CD4-positive, alpha-beta memory T cell (primary cell): Measurements from ENCODE around the gene GABPA. TPM values are rescaled to one million over a fixed set of nuclear protein-coding genes. Genes with fewer than 3 reads are reported as not detected.
A peak's percentile ranks its signal among the peaks of the same experiment; 100 is the strongest.
"Not testable (repeated sequence)": the region's sequence is repeated elsewhere in the genome, so short reads cannot be mapped to it uniquely, and the experiment has no call there.

Source experiments
- CTCF ChIA-PET: fragments of 350-600 bp; sonication (Branson Sonifier 250); formaldehyde crosslinking; loops from one replicate; lab custom pipeline; 2021; ENCODE audit warnings: inconsistent platforms; ENCODE audit not compliant: partially characterized antibody; lab: Charles Lee
- POLR2A ChIA-PET: fragments of 350-600 bp; sonication (Branson Sonifier 250); formaldehyde crosslinking; loops from one replicate; lab custom pipeline; 2021; ENCODE audit not compliant: partially characterized antibody; lab: Charles Lee
- DNase-seq, 5 donors: peaks; one replicate each; pipeline versions ENCODE4 v3.0.0 to v3.0.0-alpha.2; 2020 to 2022; ENCODE audit warnings: mixed read lengths in 1 of 5
- H3K27ac ChIP-seq: one replicate; pipeline ENCODE4 v1.7.0; 2013; ENCODE audit warnings: low read depth, low read length
- H3K27me3 ChIP-seq: 2 replicates; pipeline ENCODE4 v1.7.0; 2013; ENCODE audit warnings: mild to moderate bottlenecking, low read length, moderate library complexity; ENCODE audit not compliant: insufficient read depth
- H3K36me3 ChIP-seq: 2 replicates; pipeline ENCODE4 v1.7.0; 2013; ENCODE audit warnings: mild to moderate bottlenecking, low read length, moderate library complexity; ENCODE audit not compliant: insufficient read depth
- H3K4me1 ChIP-seq: 2 replicates; pipeline ENCODE4 v1.7.0; 2013; ENCODE audit warnings: mild to moderate bottlenecking, low read length, moderate library complexity; ENCODE audit not compliant: insufficient read depth
- H3K4me3 ChIP-seq, 2 donors: one replicate each; pipeline ENCODE4 v1.7.0; 2013; ENCODE audit warnings: low read length in 2 of 2, mild to moderate bottlenecking in 1 of 2
- H3K9me3 ChIP-seq, 2 donors: one replicate each; pipeline ENCODE4 v1.7.0; 2013; ENCODE audit warnings: low read length in 2 of 2, control low read depth in 1 of 2; ENCODE audit not compliant: control insufficient read depth in 1 of 2
- H3K27ac Mint-ChIP-seq, 7 donors: one replicate each; pipeline ENCODE4 v1.8.0; 2020 to 2021; ENCODE audit warnings: mixed read lengths in 7 of 7, mild to moderate bottlenecking in 6 of 7, inconsistent platforms in 3 of 7, moderate library complexity in 3 of 7
- H3K27me3 Mint-ChIP-seq, 2 donors: one replicate each; pipeline ENCODE4 v1.8.0; 2020 to 2021; ENCODE audit warnings: mixed read lengths in 2 of 2
- H3K36me3 Mint-ChIP-seq, 2 donors: one replicate each; pipeline ENCODE4 v1.8.0; 2020 to 2021; ENCODE audit warnings: mixed read lengths in 2 of 2, inconsistent platforms in 1 of 2, mild to moderate bottlenecking in 1 of 2
- H3K4me1 Mint-ChIP-seq, 4 donors: one replicate each; pipeline ENCODE4 v1.8.0; 2020 to 2021; ENCODE audit warnings: mixed read lengths in 4 of 4, mild to moderate bottlenecking in 1 of 4
- H3K4me3 Mint-ChIP-seq, 8 donors: one replicate each; pipeline ENCODE4 v1.8.0; 2020 to 2021; ENCODE audit warnings: mixed read lengths in 8 of 8, mild to moderate bottlenecking in 7 of 8, moderate library complexity in 6 of 8, inconsistent platforms in 3 of 8
- H3K9me3 Mint-ChIP-seq, 8 donors: one replicate each; pipeline ENCODE4 v1.8.0; 2020 to 2021; ENCODE audit warnings: mixed read lengths in 8 of 8, mild to moderate bottlenecking in 5 of 8, inconsistent platforms in 3 of 8, moderate library complexity in 1 of 8
- intact Hi-C: fragments of 100-400 bp; cut with micrococcal nuclease; formaldehyde crosslinking; loops from one replicate; pipeline ENCODE4 v1.15.1; 2023
- polyA plus RNA-seq, 2 donors: library from polyadenylated mRNA; unstranded; fragments of 300-500 nt; fragmentation: Illumina TruSeq; gene quantifications; one replicate each; pipeline ENCODE4 v1.2.3, GENCODE V29; 2021
- total RNA-seq, 2 experiments: library from RNA; stranded (reverse); gene quantifications; one replicate each; pipeline ENCODE4 v1.2.3, GENCODE V29; 2021

The GABPA gene
- 10 to 100 TPM; 28.4 to 29.4 TPM for total RNA-seq
- 10 to 100 TPM; 18.8 to 19.9 TPM for polyA plus RNA-seq

DNA sequence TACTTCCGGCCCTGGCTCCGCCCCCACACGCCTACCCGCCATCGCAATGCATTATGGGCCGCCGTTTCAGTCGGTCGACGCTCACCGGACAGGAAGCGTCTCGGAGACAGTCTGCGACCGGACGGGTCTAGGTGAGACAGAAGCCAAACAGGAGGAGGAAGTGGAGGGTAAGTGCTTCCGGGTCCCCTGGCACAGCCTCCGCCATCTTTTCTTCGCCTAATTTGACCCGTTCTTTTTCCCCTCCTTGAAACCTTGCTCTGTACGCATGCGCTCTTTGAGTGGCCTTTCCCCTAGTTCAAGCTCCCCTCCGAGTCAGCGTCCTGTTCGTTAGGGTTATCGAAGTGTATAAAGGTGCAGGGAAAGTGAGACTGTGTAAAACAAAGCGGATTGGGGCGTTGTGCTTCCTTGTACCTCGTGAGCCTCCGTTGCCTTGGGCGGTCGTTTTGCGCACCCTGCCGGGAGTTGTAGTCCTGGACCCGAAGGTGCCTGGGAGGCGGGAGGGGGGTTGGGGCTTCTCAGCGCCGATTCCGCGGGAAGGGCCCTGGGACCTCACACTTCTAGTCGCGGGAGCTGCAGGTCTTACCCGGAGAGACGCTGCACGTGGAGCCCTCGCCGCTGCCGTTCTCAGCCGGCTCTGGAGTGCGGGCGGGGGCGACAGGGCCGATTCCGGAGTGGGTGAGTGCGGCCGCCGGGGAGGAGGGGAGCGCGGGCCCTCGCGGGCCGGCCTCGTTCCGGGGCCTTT lies at the start of gene GABPA, which contains the start of gene ATP5PF:
Gene GABPA (plus strand): TSS at position 69 of the 742 bp plus-strand sequence. CDS start 6,627 bp downstream, outside the sequence.
Gene ATP5PF (minus strand): TSS at position 1 of the 742 bp plus-strand sequence. CDS start 5,110 bp downstream, outside the sequence.
- POLR2A ChIA-PET: interaction anchor here (0.7 to 2.9 kb wide), 18 partner anchors 10 to 436 kb away, joined by 3 to 37 read pairs (median 4); partner anchors contain the start of genes APP and MRPL39
- intact Hi-C loops: loop anchor here (1.0 to 2.0 kb wide), 5 partner anchors 66 to 436 kb away; partner anchors contain the start of genes APP and MRPL39
- peak within 1 kb of the TSS; percentile 99 to 100 (median 100) for H3K27ac Mint-ChIP-seq
- peak; percentile 96 to 98 (median 98) for DNase-seq
- peaks cover 2 to 37% of the 10 kb centered on the region in 2 donors for H3K36me3 Mint-ChIP-seq
- Histone ChIP-seq H3K9me3 (no peaks in the 10 kb centered on the region), H3K36me3 (peaks cover 2% of the 10 kb centered on the region), H3K27ac (peak within 1 kb of the TSS; percentile 91), H3K27me3 (no peaks in the 10 kb centered on the region), H3K4me1 (peaks cover 52% of the 10 kb centered on the region), H3K4me3 (peak within 1 kb of the TSS; percentile 77 to 93)
- peaks cover 0 to 3% (median 0%) of the 10 kb centered on the region in 8 donors for H3K9me3 Mint-ChIP-seq
- peaks cover 38 to 71% (median 53%) of the 10 kb centered on the region in 4 donors for H3K4me1 Mint-ChIP-seq
- CTCF ChIA-PET: interaction anchor here (0.7 to 4.2 kb wide), 7 partner anchors 9 to 314 kb away, joined by 3 to 28 read pairs (median 3); partner anchors contain the start of gene MRPL39
- H3K4me3 Mint-ChIP-seq: peak within 1 kb of the TSS; percentile 99 to 100 (median 100)
- H3K27me3 Mint-ChIP-seq: peaks cover 3 to 4% of the 10 kb centered on the region in 2 donors

DNA sequence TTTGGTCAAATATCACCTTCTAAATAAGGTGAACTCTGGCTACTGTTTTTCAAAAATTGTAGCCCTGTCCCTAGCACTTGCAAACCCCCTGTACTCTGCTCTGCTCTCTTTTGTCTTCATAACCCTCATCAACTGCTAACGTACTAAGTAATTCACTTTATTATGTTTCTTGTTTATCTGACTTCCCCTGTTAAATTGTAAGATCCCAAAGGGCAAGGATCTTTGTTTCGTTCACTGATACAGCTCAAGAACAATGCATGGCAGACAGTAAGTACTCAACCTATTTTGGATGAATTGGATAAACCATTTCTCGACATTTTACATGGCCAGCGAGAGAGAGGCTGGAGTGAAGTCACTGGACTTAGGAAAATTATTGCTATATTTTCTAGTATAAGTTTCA lies 47.0 kb upstream of the GABPA start:
- no peak overlapping the region for H3K4me3 ChIP-seq
- H3K4me1 ChIP-seq: no peaks in the 10 kb centered on the region
- no peaks in the 10 kb centered on the region for H3K27me3 Mint-ChIP-seq
- DNase-seq: no peak
- CTCF ChIA-PET: no interaction called here
- H3K36me3 ChIP-seq: no peaks in the 10 kb centered on the region
- intact Hi-C loops: no loop called here
- no peaks in the 10 kb centered on the region for H3K36me3 Mint-ChIP-seq
- no peaks in the 10 kb centered on the region for H3K27me3 ChIP-seq
- H3K4me1 Mint-ChIP-seq: no peaks in the 10 kb centered on the region
- H3K27ac Mint-ChIP-seq: no peak overlapping the region
- H3K9me3 ChIP-seq: no peaks in the 10 kb centered on the region
- H3K4me3 Mint-ChIP-seq: no peak overlapping the region
- H3K27ac ChIP-seq: no peak overlapping the region
- POLR2A ChIA-PET: no interaction called here
- H3K9me3 Mint-ChIP-seq: peaks cover 0 to 1% (median 0%) of the 10 kb centered on the region in 8 donors

DNA sequence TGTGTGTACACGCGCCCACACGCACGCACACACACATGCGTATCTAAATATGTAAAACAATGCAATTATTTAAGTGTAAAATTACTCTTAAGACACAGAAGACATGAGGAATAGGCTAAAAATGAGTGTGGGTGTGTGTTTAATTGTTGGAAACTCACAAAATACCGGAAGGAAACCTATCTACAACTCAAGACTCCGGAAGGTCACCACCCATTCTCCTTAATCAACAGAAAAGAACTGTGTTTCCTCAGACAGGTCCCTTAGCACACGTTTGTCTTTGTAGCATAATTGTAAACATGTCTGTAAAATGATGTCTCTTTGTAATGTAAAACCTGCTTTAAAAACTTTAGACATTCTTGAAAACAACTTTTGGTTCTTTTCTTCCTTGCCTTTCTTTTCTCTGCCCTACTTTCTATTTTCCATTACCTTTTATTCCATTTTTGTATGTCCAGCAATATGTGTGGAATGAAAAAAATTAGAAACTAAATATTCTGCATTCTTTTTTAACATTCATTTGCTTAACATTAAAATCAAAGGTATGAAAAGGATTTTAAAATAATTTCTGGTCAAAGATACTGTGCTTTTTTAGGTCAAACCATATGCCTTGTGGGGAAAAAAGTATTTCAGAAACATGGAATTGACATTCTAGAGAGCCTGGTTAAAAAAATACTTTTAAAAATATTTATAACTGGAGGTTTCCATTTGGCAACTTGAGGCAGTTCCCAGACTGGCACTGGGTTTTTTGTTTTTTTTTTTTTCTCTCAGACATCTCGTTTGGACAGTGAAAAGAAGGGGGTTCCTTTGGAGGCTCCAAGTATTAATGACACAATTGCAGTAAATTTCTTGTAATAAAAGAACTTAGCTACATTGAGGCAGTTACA lies 46.3 kb upstream of the GABPA start:
- Histone ChIP-seq H3K4me1 (no peaks in the 10 kb centered on the region), H3K27me3 (no peaks in the 10 kb centered on the region), H3K36me3 (no peaks in the 10 kb centered on the region), H3K9me3 (no peaks in the 10 kb centered on the region), H3K4me3 (no peak overlapping the region), H3K27ac (no peak overlapping the region)
- Mint-ChIP-seq H3K9me3 (peaks cover 0 to 1% (median 0%) of the 10 kb centered on the region in 8 donors), H3K27me3 (no peaks in the 10 kb centered on the region), H3K36me3 (no peaks in the 10 kb centered on the region), H3K27ac (peak overlapping the region in 1 of 7 donors; percentile 19), H3K4me3 (no peak overlapping the region), H3K4me1 (no peaks in the 10 kb centered on the region)
- ChIA-PET CTCF (no interaction called here), POLR2A (no interaction called here)
- intact Hi-C loops: no loop called here
- DNase-seq: no peak

DNA sequence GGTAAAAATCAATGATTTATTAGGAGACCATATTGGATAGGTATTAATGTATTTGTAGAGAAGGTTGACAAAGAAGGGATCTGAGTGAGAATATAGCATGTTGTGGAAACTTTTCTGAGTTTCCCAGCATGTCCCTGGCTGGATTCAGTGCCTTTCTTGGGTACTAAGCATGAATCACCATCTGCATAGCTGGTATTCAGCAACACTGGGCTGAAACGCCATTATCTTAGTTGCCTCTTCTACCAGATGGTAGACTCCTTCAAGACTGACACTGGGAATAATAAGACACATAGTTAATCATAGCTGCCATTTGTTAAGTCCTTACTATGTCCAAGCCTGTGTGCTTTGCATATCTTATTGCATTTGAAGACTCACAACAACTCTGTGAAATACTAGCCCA lies 45.5 kb upstream of the GABPA start:
- CTCF ChIA-PET: interaction anchor here (1.0 kb wide), 1 partner anchor 19 kb away, joined by 3 read pairs; no protein-coding TSS in a partner anchor
- H3K4me1 Mint-ChIP-seq: no peaks in the 10 kb centered on the region

DNA sequence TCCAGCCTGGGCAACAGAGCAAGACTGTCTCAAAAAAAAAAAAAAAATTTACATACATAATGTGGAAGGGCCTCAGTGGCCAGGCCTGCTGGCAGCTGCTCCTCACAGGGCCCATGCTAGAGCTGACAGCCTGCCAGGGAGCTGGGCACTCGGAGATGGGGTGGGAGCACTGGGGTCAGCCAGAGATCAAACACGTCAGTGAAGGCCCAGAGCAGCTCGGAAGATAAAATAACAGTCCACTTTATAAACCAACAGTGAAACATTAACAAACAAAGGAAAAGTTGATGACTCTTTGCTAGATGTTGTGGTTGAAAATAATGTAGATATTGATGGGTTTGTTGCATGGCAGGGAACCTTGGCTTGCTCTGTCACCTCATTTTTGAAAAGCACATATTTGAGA lies 42.8 kb upstream of the GABPA start:
- no peak overlapping the region for H3K4me3 Mint-ChIP-seq

More for the DNA sequence above, 45.5 kb upstream of the GABPA start:
- no peak for DNase-seq
- no peaks in the 10 kb centered on the region for H3K27me3 Mint-ChIP-seq
- intact Hi-C loops: no loop called here
- no peaks in the 10 kb centered on the region for H3K36me3 ChIP-seq
- H3K27ac Mint-ChIP-seq: no peak overlapping the region
- H3K9me3 Mint-ChIP-seq: peaks cover 0 to 1% (median 0%) of the 10 kb centered on the region in 8 donors
- H3K27ac ChIP-seq: no peak overlapping the region
- POLR2A ChIA-PET: no interaction called here
- H3K9me3 ChIP-seq: no peaks in the 10 kb centered on the region
- H3K27me3 ChIP-seq: no peaks in the 10 kb centered on the region
- no peaks in the 10 kb centered on the region for H3K4me1 ChIP-seq
- H3K4me3 ChIP-seq: no peak overlapping the region
- H3K36me3 Mint-ChIP-seq: no peaks in the 10 kb centered on the region
- H3K4me3 Mint-ChIP-seq: no peak overlapping the region

DNA sequence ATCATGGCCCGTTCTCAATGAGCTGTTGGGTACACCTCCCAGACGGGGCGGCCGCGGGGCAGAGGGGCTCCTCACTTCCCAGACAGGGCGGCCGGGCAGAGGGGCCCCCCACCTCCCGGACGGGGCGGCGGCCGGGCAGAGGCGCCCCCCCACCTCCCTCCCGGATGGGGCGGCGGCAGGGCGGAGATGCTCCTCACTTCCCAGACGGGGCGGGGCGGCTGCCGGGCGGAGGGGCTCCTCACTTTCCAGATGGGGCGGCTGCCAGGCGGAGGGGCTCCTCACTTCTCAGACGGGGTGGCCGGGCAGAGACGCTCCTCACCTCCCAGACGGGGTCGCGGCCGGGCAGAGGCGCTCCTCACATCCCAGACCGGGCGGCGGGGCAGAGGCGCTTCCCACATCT lies 39.3 kb upstream of the GABPA start:
- H3K4me3 Mint-ChIP-seq, H3K36me3 Mint-ChIP-seq, POLR2A ChIA-PET, H3K36me3 ChIP-seq, H3K4me1 ChIP-seq, H3K27me3 ChIP-seq, CTCF ChIA-PET, H3K9me3 ChIP-seq, H3K27ac ChIP-seq, H3K4me3 ChIP-seq, H3K4me1 Mint-ChIP-seq, H3K9me3 Mint-ChIP-seq, DNase-seq, H3K27ac Mint-ChIP-seq, H3K27me3 Mint-ChIP-seq, intact Hi-C loops: not testable (repeated sequence)

More for the DNA sequence above, 42.8 kb upstream of the GABPA start:
- H3K27ac Mint-ChIP-seq: no peak overlapping the region
- H3K9me3 ChIP-seq: no peaks in the 10 kb centered on the region
- no peak for DNase-seq
- no peak overlapping the region for H3K27ac ChIP-seq
- H3K9me3 Mint-ChIP-seq: no peaks in the 10 kb centered on the region
- ChIA-PET POLR2A (no interaction called here), CTCF (no interaction called here)
- no peaks in the 10 kb centered on the region for H3K27me3 Mint-ChIP-seq
- no peaks in the 10 kb centered on the region for H3K36me3 ChIP-seq
- H3K4me1 Mint-ChIP-seq: no peaks in the 10 kb centered on the region
- intact Hi-C loops: no loop called here
- H3K27me3 ChIP-seq: no peaks in the 10 kb centered on the region
- no peaks in the 10 kb centered on the region for H3K4me1 ChIP-seq
- no peaks in the 10 kb centered on the region for H3K36me3 Mint-ChIP-seq
- no peak overlapping the region for H3K4me3 ChIP-seq

DNA sequence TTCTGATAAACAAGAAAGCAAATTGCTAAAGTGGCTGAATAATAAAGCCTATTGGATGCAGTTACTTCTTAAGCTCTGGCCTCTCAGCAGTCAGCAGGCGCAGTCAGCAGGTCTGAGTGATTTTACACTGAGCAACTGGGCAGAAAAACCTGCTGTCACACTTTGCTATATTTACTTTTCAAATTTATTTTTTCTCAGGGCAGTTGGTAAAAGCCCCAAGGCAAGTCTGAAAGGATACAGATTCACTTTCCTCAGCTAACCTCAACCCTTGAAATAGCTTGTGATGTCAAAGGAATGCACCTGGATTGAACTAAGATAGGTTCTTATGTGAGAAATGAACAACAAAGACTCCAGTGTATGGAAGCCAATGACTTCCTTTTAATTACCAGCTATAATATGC lies 34.0 kb upstream of the GABPA start:
- ChIA-PET CTCF (no interaction called here), POLR2A (interaction anchor here (0.9 kb wide), 1 partner anchor 34 kb away, joined by 3 read pairs; the partner anchor contains the start of genes ATP5PF and GABPA)
- no peak overlapping the region for H3K27ac Mint-ChIP-seq

More for the DNA sequence above, 34.0 kb upstream of the GABPA start:
- H3K27ac ChIP-seq: no peak overlapping the region
- Mint-ChIP-seq H3K9me3 (no peaks in the 10 kb centered on the region), H3K4me3 (no peak overlapping the region), H3K27me3 (no peaks in the 10 kb centered on the region), H3K36me3 (no peaks in the 10 kb centered on the region), H3K4me1 (no peaks in the 10 kb centered on the region)
- DNase-seq: no peak
- H3K27me3 ChIP-seq: no peaks in the 10 kb centered on the region
- no peaks in the 10 kb centered on the region for H3K4me1 ChIP-seq
- intact Hi-C loops: no loop called here
- no peaks in the 10 kb centered on the region for H3K36me3 ChIP-seq
- H3K9me3 ChIP-seq: no peaks in the 10 kb centered on the region
- no peak overlapping the region for H3K4me3 ChIP-seq
